GM21737 (cell line): ENCODE results near the gene PTPRT.
"Not testable (repeated sequence)": the region's sequence is repeated elsewhere in the genome, so short reads cannot be mapped to it uniquely, and the experiment has no call there.

ENCODE experiments used
- ATAC-seq: cut with Tn5 transposase; IDR thresholded peaks from one replicate; pipeline ENCODE4 v1.9.1; 2021; ENCODE audit warnings: mild to moderate bottlenecking, moderate library complexity; ENCODE audit not compliant: unreplicated experiment

The PTPRT gene

DNA sequence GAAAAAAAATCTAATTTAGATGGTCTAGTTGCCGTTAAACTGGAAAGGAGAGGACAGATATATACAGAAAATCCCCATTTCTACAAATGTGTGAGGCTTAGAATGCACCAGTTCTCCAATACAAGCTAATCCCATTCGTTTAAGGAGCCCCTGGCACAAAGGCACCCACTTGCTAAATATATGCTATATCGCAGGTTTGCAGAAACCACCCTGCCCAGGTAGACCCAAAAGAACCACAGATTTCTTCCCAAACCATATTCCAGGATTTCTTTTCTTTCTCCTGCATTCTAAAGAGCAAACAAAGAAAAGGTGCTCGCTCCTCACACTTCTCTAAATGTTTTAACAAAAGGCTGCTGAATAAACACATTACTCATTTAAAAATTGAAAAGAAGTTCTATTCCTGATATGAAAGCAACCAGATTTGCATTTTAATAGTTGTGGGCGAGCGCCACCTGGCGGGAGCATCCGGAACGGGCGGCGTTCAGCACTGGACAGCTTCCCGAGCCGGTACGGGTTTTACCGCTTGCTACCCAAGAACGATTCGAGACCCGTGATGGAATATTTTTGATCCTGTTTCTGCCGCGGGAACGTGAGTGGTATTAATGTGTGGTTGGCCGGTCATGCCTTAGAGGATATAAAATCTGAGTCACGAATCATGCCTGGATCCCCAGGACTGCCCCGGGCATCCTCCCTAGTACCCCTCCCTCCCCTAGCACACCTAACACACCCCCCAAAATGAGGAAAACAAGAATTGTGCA is 2.1 kb downstream of the PTPRT start:
- no peak for ATAC-seq

DNA sequence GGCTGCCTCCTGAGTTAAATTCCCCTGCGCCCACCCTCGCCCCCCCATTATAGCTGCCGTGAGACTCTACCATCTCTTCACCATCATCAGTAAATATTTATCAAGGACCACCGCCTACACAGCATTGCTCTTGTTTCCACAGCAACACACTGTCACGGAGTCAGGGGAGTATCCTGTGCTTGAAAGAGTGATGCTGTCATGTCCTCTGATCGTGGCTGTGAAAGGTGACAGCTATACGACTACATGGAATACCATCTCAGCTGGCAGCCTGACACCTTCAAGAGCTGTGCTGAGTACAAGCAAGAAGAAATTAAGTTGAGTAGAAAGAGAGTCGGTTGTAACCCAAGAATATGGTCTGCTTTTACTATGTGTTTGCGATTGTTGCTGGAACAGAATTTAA is 3.4 kb downstream of the PTPRT start:
- ATAC-seq: no peak

- ATAC-seq: no peak
These were observed 3.8 kb downstream of the PTPRT start for GRCh38 chr20:43185901-43186300.

DNA sequence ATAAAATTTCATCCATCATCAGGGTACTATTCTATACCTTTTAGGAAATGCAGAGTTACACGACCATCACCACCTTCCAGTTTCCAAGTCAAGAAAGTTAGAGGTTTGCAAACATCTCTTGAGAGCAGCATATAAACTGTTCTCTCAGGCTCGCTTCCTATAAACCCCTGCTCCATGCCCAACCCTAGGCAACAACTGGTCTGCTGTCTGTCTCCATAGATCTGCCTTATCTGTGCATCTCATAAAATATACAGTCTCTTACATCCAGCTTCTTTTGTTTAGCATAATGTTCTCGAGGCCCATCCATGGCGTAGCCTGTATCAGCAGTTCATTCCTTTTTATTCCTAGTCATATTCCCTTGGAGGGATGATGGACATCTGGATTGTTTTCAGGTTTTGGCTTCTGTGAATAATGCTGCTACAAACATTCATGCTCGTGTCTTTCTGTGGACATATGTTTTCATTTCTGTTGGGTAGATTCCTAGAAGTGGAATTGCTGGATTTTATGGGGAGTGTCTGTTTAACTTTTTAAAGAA is 6.1 kb downstream of the PTPRT start:
- ATAC-seq: no peak

- no peak for ATAC-seq
These were observed 11.6 kb downstream of the PTPRT start for GRCh38 chr20:43178080-43178479.

DNA sequence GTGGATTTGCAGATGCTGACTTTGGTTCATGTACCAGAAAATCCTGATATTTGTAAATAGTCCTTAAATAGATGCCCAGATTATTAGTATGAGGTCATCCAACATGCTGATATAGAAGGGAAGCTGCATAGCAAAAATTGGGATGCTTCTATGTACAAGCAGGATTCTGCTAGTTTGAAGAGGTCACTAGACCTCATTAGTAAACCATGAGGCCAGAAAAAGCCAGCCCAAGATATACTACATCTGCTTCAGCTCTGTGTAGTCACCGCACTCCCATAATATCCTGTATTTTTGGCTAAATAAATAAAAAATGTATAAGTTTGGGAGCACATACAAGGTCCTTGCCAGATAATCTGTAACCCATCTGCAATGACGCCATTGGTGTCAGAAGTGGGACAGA is 13.0 kb downstream of the PTPRT start:
- no peak for ATAC-seq

- ATAC-seq: no peak
These were observed 17.8 kb downstream of the PTPRT start for GRCh38 chr20:43171930-43172329.

DNA sequence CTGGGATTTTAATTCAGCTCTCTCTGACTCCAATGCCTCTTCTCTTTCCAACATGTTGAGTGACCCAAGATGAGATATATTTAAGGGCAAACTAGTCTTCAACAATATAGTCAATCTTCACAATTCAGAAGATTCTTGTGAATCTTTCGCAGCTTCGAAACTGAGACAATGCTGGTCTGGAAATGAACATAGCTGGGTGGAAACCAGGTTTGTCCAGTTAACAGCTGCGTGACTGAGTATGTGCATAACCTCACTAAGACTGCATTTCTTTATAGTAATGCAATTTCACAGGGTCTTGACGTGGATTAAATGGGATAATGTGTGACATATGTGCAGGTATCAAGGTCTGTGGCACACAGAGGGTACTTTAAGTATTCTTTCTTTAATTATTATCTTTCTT is 18.9 kb downstream of the PTPRT start:
- no peak for ATAC-seq

GRCh38 chr20:43167615-43168014 is 22.1 kb downstream of the PTPRT start:
- ATAC-seq: no peak

DNA sequence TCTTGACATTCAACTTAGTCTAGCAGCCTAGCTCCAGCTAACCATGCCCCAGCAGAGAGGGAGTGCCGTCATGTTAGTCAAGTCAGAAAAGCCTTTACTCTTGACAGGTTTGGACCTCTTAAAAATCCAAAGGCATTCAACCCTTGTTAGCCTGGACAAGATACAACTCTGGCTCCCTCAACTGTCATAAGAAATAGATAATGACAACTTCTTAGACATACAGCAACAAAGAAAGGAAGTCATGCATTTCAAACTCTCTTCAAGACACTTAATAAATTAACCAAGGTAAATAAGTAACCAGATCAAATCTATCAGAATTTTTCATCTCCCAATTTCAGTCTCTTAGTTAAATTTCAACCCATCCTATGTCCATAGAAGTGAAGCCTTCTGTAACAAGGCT is 22.7 kb downstream of the PTPRT start:
- ATAC-seq: no peak

- ATAC-seq: no peak
These were observed 24.1 kb downstream of the PTPRT start for GRCh38 chr20:43165611-43166010.

- ATAC-seq: not testable (repeated sequence)
These were observed 25.0 kb downstream of the PTPRT start for GRCh38 chr20:43164736-43165135.

DNA sequence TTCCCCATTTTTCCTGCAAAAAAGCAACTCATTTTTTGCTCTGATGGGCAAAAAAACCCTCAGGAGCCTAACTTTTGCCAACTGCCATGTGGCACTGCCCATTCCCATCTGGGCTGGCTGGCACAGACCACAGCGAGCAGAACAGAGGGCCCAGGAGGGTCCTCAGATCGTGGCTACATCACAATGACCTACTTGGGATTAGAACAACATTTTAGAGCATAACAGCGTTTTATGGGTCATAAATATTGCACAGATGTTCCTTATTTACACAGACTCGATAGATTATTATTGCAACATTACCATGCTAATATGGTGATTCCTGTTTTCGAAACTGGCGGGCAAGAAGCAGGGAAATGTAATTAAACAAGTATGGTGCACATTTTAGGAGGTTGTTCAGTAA is 28.0 kb downstream of the PTPRT start:
- no peak for ATAC-seq

- ATAC-seq: no peak
These were observed 28.8 kb downstream of the PTPRT start for GRCh38 chr20:43160941-43161340.

DNA sequence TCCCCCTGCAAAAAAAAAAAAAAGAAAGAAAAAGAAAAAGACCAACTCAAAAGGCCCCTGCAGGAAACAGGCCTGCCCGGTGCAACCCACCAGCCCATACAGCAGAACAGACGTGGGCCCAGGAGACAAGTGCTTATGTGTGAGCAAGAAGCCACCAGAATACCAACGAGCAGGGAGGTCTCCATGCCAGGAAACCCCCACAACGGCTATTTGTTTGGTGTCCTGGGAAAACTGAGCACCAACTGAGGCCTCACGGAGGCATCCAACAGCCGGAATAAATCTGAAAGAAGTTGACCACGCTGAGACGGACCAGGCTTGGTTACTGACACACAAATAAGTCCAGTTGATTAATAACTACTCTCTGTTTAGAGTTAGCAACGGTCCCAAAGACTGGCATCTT is 29.7 kb downstream of the PTPRT start:
- no peak for ATAC-seq

DNA sequence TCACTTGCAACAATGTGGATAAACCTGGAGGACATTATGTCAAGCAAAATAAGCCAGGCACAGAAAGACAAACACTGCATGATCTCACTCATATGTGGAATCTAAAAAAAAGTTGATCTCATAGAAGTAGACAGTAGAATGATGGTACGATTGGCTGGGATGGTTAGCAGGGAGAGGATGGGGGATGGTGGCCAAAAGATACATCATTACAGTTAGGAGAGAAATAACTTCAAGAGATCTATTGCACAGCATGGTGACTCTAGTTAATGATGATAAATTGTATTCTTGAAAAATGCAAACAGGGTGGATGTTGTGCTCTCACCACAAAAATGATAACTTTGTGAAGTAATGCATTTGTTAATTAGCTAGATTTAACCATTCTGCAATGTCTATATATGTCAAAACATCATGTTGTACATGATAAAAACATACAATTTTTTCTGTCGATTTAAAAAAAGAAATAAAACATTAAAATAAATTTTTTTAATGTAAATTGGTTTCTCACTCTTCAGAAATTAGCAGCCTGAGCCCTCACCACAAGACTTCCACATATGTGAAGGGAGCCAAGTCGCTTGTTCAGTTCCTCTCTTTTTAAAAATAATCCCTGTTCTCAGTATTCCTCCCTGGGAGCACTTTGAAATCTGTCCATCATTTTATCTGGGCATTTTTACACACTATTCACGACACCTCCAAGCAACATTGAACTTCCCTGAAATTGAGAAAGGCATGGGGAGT is 34.2 kb downstream of the PTPRT start:
- no peak for ATAC-seq

- no peak for ATAC-seq
These were observed 37.8 kb downstream of the PTPRT start for GRCh38 chr20:43151901-43152300.

- ATAC-seq: no peak
These were observed 38.5 kb downstream of the PTPRT start for GRCh38 chr20:43151256-43151655.

DNA sequence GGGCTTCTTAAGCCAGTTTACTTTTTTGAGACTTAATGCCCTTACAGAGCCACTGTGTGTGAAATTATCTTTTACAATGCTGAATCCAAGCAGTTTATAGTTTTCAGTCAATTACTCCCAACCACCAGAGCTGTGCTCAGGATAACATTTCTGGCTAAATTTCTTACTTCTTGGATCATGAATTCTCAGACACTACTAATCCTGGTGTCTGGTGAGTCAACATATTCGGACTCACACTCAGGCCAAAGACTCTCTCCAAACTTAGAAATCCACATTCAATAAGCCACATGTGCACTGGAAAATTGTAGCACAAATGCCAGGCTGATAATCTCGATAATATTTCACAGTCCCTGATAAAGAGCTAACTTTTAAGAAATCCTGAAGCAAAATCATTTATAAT is 49.0 kb downstream of the PTPRT start:
- ATAC-seq: no peak

DNA sequence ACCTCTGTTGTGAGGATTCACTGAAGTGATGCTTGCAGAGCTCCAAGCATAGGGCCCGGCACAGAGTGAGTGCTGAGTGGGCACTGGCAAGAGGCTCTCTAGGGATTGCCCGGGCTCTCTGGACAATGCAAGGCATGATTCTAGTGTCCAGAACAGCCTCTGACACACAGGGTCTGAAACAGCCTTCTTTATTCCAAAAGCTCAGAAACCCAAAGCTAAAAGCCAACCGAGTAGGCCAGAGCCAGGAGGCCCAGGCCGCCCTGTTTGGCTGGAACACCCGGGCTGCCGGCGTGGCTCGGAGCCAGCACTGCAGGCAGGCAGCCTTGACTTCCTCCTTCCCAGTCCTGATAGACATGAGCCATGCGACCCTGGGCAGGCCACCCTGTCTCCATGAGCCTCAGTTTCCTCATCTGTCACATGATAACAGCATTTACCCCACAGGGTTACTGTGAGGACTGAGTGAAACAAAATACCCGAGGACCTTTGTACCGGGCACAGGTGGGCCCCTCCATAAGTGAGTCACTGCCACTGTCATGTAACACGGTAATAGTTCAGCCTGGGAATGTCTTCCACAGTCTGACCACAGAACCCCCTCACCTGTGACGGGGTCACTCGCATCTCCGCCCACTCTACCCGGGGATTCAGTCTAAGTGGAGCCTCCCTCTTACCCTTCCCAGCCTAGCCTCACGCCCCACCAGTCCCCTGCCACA is 51.5 kb downstream of the PTPRT start:
- no peak for ATAC-seq

DNA sequence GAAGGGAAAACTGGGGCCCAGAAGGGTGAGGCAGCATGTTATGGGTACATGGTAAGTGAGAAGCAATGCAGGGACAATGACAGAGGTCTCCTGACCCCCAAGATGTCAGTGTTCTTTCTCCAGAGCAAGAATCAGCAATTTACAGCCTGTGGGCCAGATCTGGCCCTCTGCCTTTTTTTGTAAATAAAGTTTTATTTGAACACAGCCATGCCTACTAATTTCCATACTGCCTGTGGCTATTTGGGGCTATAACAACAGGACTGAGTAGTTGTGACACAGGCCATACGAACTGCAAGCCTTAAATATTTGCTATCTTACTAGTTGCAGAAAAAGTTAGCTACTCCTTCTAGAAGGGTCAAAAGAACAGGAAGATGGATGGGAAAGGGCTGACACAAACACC is 52.5 kb downstream of the PTPRT start:
- ATAC-seq: no peak

- ATAC-seq: no peak
These were observed 65.5 kb downstream of the PTPRT start for GRCh38 chr20:43124241-43124640.
